ENCODE results near the gene GPR135. TPM values are rescaled to one million over a fixed set of nuclear protein-coding genes. Genes with fewer than 3 reads are reported as not detected.

GPR135 gene
- total RNA-seq, result 2.3 TPM
- 1 to 10 TPM; 1.6 to 4.6 (median 2.6) TPM for polyA plus RNA-seq (ENCODE audit: insufficient read depth in 1 of 8, insufficient read length in 8 of 8, low replicate concordance in 1 of 8)
- long read RNA-seq, donor 1, full-length matches to known transcripts, result 2 of 2 reads
- long read RNA-seq, donor 1, partial matches to known transcripts, result 0 of 2 reads
- long read RNA-seq, donor 1, other reads (novel, unspliced or antisense), result 0 of 2 reads
- long read RNA-seq, donor 2, result 0 reads
- long read RNA-seq, donor 3, full-length matches to known transcripts, result 2 of 2 reads
- long read RNA-seq, donor 3, partial matches to known transcripts, result 0 of 2 reads
- long read RNA-seq, donor 3, other reads (novel, unspliced or antisense), result 0 of 2 reads
- long read RNA-seq, donor 4, result 0 reads
- long read RNA-seq, donor 5, full-length matches to known transcripts, result 2 of 2 reads
- long read RNA-seq, donor 5, partial matches to known transcripts, result 0 of 2 reads
- long read RNA-seq, donor 5, other reads (novel, unspliced or antisense), result 0 of 2 reads
- long read RNA-seq, donor 6, full-length matches to known transcripts, result 3 of 3 reads
- long read RNA-seq, donor 6, partial matches to known transcripts, result 0 of 3 reads
- long read RNA-seq, donor 6, other reads (novel, unspliced or antisense), result 0 of 3 reads
- long read RNA-seq, donor 7, full-length matches to known transcripts, result 2 of 2 reads
- long read RNA-seq, donor 7, partial matches to known transcripts, result 0 of 2 reads
- long read RNA-seq, donor 7, other reads (novel, unspliced or antisense), result 0 of 2 reads
- long read RNA-seq, donor 8, result 0 reads
- long read RNA-seq, donor 9, full-length matches to known transcripts, result 2 of 2 reads
- long read RNA-seq, donor 9, partial matches to known transcripts, result 0 of 2 reads
- long read RNA-seq, donor 9, other reads (novel, unspliced or antisense), result 0 of 2 reads
- long read RNA-seq, donor 10, full-length matches to known transcripts, result 5 of 5 reads
- long read RNA-seq, donor 10, partial matches to known transcripts, result 0 of 5 reads
- long read RNA-seq, donor 10, other reads (novel, unspliced or antisense), result 0 of 5 reads
- long read RNA-seq, donor 11, full-length matches to known transcripts, result 4 of 4 reads
- long read RNA-seq, donor 11, partial matches to known transcripts, result 0 of 4 reads
- long read RNA-seq, donor 11, other reads (novel, unspliced or antisense), result 0 of 4 reads

DNA sequence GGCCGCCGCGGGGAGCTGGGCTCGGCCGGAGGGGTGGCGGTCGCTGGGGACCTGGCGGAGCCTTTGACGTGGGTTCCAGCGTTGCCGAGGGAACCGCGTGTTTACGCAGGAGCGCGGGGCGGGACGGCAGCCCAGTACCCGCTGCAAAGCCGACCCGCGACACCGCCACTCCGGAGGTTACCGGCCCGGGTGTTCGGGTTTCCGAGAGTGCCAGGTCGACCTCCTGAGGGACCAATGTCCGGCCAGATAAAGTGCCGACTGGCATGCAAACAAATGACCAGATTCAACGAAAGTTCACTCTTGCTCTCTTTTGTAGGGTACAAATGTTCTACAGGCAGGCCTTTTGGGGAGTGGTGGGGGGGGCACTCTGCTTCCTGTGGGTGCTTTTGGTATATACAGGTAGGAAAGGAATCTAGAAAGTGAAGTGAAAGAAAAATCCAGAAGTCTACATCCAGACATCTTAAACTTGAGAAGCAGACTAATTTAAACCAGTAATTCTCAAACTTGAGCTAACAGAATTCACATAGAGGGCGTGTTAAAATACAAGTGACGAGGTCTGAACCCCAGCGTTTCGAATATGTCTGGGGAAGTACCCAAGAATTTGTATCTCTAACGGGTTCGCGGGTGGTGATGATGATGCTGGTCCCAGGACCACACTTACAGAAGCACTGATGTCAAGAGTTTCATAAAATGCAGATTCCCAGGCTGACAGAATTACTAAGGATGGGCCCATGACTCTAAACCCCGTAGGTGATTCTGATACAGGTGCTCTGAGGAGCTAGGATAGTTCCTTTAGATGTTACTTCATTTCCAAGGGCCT lies at the start of gene GPR135:
GPR135 (minus strand) TSS at position 65 of the 820 bp plus-strand sequence. CDS start 154 bp downstream, outside the sequence.
- Histone ChIP-seq H3K4me3 (ENCODE audit: low read length) (peak within 1 kb of the TSS; percentile 63), H3K27ac (ENCODE audit: low read length) (peak within 1 kb of the TSS; percentile 71), H3K27me3 (ENCODE audit: control insufficient read depth, insufficient read depth, low read length) (peaks cover 3% of the 10 kb centered on the region), H3K36me3 (ENCODE audit: control insufficient read depth, insufficient read depth, low read length) (peaks cover 20% of the 10 kb centered on the region), H3K4me1 (ENCODE audit: control insufficient read depth, insufficient read depth, low read length) (peaks cover 10% of the 10 kb centered on the region), H3K9me3 (replicated peaks; ENCODE audit: control insufficient read depth, low read depth, low read length) (no peaks in the 10 kb centered on the region)
- no peak for DNase-seq
- 20% methylated on average over 37 of the region's 40 CpGs for WGBS (ENCODE audit: insufficient coverage)

DNA sequence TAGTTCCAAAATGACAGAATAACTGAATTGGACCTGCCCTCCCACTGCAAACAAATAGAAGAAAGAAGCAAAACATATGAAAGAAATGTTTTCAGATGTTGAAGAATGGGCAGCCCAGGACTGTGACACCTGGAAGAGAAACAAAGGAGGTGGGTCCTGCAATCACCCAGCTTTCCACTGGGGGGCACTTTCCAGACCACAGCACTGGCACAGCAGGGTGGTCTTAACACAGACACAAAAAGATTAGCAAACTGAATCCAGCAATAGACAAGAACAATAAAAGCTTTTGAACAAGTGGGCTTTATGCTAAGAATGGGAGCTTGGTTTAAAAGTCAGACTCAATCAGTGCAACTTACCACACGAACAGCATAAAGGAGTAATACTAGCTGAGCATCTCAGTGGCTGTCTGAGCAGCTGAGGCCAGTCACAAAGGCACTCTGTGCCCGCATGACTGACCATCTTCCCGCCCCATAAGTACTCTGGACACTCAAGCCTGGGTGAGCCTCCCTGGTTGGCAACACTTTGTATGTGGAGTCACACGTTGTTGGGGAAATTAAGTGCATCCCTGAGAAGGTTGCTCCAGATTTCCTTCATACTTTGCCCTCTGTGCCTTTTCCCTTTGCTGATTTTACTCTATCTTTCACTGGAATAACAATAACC lies 46.9 kb upstream of the GPR135 start:
- Histone ChIP-seq H3K27me3 (ENCODE audit: control insufficient read depth, insufficient read depth, low read length) (no peaks in the 10 kb centered on the region), H3K36me3 (ENCODE audit: control insufficient read depth, insufficient read depth, low read length) (no peaks in the 10 kb centered on the region), H3K27ac (ENCODE audit: low read length) (no peak overlapping the region), H3K4me1 (ENCODE audit: control insufficient read depth, insufficient read depth, low read length) (no peaks in the 10 kb centered on the region), H3K9me3 (replicated peaks; ENCODE audit: control insufficient read depth, low read depth, low read length) (no peaks in the 10 kb centered on the region), H3K4me3 (ENCODE audit: low read length) (no peak overlapping the region)
- 92% methylated on average over 2 of the region's 4 CpGs for WGBS (ENCODE audit: insufficient coverage)
- no peak for DNase-seq

- Histone ChIP-seq H3K27ac (ENCODE audit: low read length) (no peak overlapping the region), H3K9me3 (replicated peaks; ENCODE audit: control insufficient read depth, low read depth, low read length) (no peaks in the 10 kb centered on the region), H3K4me3 (ENCODE audit: low read length) (no peak overlapping the region), H3K4me1 (ENCODE audit: control insufficient read depth, insufficient read depth, low read length) (no peaks in the 10 kb centered on the region), H3K27me3 (ENCODE audit: control insufficient read depth, insufficient read depth, low read length) (no peaks in the 10 kb centered on the region), H3K36me3 (ENCODE audit: control insufficient read depth, insufficient read depth, low read length) (no peaks in the 10 kb centered on the region)
- no peak for DNase-seq
- 14% methylated on average over 2 of the region's 3 CpGs for WGBS (ENCODE audit: insufficient coverage)
Observed at GRCh38 chr14:59510966-59511365, 45.8 kb upstream of the GPR135 start.

DNA sequence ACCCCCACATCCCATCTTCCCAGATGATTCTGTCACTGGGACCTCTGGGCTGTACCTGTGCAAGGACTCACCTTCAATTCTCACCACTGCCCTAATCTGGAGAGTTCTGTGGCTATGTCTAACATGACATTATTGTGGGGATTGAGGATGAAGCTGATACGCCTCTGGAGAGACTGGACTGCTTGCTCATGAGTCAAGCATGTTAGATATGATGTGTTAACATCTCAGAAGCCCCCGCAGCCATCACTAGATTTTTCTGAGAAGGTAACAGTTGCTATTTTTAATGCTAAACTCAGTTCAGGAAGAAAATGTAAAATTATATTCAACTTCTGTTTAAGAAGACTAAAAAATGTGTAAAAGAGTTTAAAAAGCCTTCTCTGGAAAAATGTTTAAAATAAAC lies 44.8 kb upstream of the GPR135 start:
- H3K4me1 ChIP-seq (ENCODE audit: control insufficient read depth, insufficient read depth, low read length), result no peaks in the 10 kb centered on the region

DNA sequence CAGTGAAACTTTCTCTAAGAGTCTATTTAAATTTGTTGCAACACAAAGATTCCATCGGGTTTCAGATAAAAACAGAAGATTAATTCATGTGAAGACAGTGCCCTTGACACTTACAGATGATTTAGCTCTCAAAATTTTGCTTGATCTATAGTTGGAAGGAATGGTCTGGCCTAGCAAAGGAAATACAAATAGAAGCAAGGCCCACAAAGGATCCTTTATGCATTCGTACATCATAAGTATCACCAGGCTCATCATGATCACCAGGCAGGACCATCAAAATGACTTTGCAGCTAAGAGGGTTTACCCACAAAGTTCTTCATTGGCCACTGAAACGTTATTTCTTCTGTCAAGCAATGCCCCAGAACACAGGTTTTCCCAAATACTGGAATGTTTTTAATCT lies 43.9 kb upstream of the GPR135 start:
- WGBS (ENCODE audit: insufficient coverage), result 91% methylated on average over 2 of the region's 3 CpGs
- Histone ChIP-seq H3K36me3 (ENCODE audit: control insufficient read depth, insufficient read depth, low read length) (no peaks in the 10 kb centered on the region), H3K27me3 (ENCODE audit: control insufficient read depth, insufficient read depth, low read length) (no peaks in the 10 kb centered on the region), H3K27ac (ENCODE audit: low read length) (no peak overlapping the region), H3K4me1 (ENCODE audit: control insufficient read depth, insufficient read depth, low read length) (no peaks in the 10 kb centered on the region), H3K9me3 (replicated peaks; ENCODE audit: control insufficient read depth, low read depth, low read length) (no peaks in the 10 kb centered on the region), H3K4me3 (ENCODE audit: low read length) (no peak overlapping the region)
- no peak for DNase-seq

More for the DNA sequence above, 44.8 kb upstream of the GPR135 start:
- Histone ChIP-seq H3K36me3 (ENCODE audit: control insufficient read depth, insufficient read depth, low read length) (no peaks in the 10 kb centered on the region), H3K4me3 (ENCODE audit: low read length) (no peak overlapping the region), H3K27ac (ENCODE audit: low read length) (no peak overlapping the region), H3K27me3 (ENCODE audit: control insufficient read depth, insufficient read depth, low read length) (no peaks in the 10 kb centered on the region), H3K9me3 (replicated peaks; ENCODE audit: control insufficient read depth, low read depth, low read length) (no peaks in the 10 kb centered on the region)
- DNase-seq, result no peak
- no CpG with 5 or more reads among the region's 2 CpGs for whole genome bisulfite sequencing (ENCODE audit: insufficient coverage)

- DNase-seq, result no peak
- H3K4me3 ChIP-seq (ENCODE audit: low read length), result no peak overlapping the region
- H3K36me3 ChIP-seq (ENCODE audit: control insufficient read depth, insufficient read depth, low read length), result peaks cover 4% of the 10 kb centered on the region
- 88% methylated on average over 2 of the region's 3 CpGs for WGBS (ENCODE audit: insufficient coverage)
- H3K27ac ChIP-seq (ENCODE audit: low read length), result no peak overlapping the region
- no peaks in the 10 kb centered on the region for H3K9me3 ChIP-seq (replicated peaks; ENCODE audit: control insufficient read depth, low read depth, low read length)
- no peaks in the 10 kb centered on the region for H3K4me1 ChIP-seq (ENCODE audit: control insufficient read depth, insufficient read depth, low read length)
- H3K27me3 ChIP-seq (ENCODE audit: control insufficient read depth, insufficient read depth, low read length), result no peaks in the 10 kb centered on the region
Observed at GRCh38 chr14:59507752-59508103, 42.5 kb upstream of the GPR135 start.

- H3K27me3 ChIP-seq (ENCODE audit: control insufficient read depth, insufficient read depth, low read length), result no peaks in the 10 kb centered on the region
- H3K27ac ChIP-seq (ENCODE audit: low read length), result no peak overlapping the region
- no peak overlapping the region for H3K4me3 ChIP-seq (ENCODE audit: low read length)
- peak; percentile 40 for DNase-seq
- H3K36me3 ChIP-seq (ENCODE audit: control insufficient read depth, insufficient read depth, low read length), result peaks cover 4% of the 10 kb centered on the region
- no peaks in the 10 kb centered on the region for H3K9me3 ChIP-seq (replicated peaks; ENCODE audit: control insufficient read depth, low read depth, low read length)
- no peaks in the 10 kb centered on the region for H3K4me1 ChIP-seq (ENCODE audit: control insufficient read depth, insufficient read depth, low read length)
Observed at GRCh38 chr14:59507063-59507751, 42.0 kb upstream of the GPR135 start.

DNA sequence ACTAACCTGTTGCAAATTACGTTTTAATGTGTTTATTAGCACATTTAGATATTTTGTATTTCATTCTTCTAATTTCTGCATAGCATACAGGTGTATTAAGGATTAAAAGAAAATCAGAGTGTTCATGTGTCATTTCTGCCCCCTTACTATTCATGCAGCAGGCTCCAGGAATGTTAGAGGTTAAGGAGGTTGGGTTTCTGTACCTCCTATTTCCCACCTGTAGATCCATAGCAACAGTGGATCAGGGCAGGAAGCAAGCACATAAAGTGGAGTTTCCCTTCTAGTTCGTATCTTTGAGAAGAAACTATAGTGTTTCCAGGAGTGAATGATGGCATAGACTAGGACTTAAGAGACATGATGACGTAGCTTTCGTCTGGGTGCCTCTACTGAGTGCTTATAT lies 38.1 kb upstream of the GPR135 start:
- Histone ChIP-seq H3K9me3 (replicated peaks; ENCODE audit: control insufficient read depth, low read depth, low read length) (no peaks in the 10 kb centered on the region), H3K4me1 (ENCODE audit: control insufficient read depth, insufficient read depth, low read length) (no peaks in the 10 kb centered on the region), H3K27ac (ENCODE audit: low read length) (no peak overlapping the region), H3K36me3 (ENCODE audit: control insufficient read depth, insufficient read depth, low read length) (peaks cover 8% of the 10 kb centered on the region), H3K27me3 (ENCODE audit: control insufficient read depth, insufficient read depth, low read length) (no peaks in the 10 kb centered on the region), H3K4me3 (ENCODE audit: low read length) (no peak overlapping the region)
- no CpG with 5 or more reads among the region's 4 CpGs for WGBS (ENCODE audit: insufficient coverage)
- no peak for DNase-seq

DNA sequence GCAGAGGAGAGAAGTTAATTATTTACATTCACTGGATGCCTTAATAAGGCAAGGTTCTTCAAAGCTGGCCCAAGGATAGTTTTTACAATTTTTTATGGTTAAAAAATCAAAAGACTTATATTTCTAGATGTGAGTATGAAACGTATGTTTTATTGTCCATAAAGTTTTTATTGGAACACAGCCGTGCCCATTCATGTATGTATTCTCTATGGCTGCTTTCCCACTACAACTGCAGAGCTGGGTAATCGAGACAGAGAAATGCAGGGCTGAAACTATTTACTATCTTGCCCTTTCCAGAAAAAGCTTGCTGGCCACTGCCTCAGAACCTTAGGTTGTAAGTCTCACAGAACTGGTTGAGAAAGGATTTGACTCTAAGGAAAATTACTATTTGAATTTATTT lies 35.6 kb upstream of the GPR135 start:
- no peak for DNase-seq
- Histone ChIP-seq H3K36me3 (ENCODE audit: control insufficient read depth, insufficient read depth, low read length) (peaks cover 8% of the 10 kb centered on the region), H3K4me1 (ENCODE audit: control insufficient read depth, insufficient read depth, low read length) (no peaks in the 10 kb centered on the region), H3K27me3 (ENCODE audit: control insufficient read depth, insufficient read depth, low read length) (no peaks in the 10 kb centered on the region), H3K9me3 (replicated peaks; ENCODE audit: control insufficient read depth, low read depth, low read length) (no peaks in the 10 kb centered on the region), H3K4me3 (ENCODE audit: low read length) (no peak overlapping the region), H3K27ac (ENCODE audit: low read length) (no peak overlapping the region)
- WGBS (ENCODE audit: insufficient coverage), result no CpG with 5 or more reads among the region's 3 CpGs
